WTC11 (cell line): ENCODE data around the gene FHIT. TPM values are rescaled to one million over a fixed set of nuclear protein-coding genes. Genes with fewer than 3 reads are reported as not detected.

ENCODE experiments used
- ATAC-seq: fragments of 200-7000 bp; cut with Tn5 transposase; 2 replicates; pipeline ENCODE4 v1.10.0; 2021; ENCODE audit warnings: mild to moderate bottlenecking, moderate library complexity
- CTCF ChIA-PET: fragments of 300-600 bp; sonication (Branson Sonifier 250); formaldehyde crosslinking; loops from one replicate; lab custom pipeline; 2021; ENCODE audit warnings: antibody characterized with exemption; lab: Charles Lee
- POLR2A ChIA-PET: fragments of 350-600 bp; sonication (Branson Sonifier 250); formaldehyde crosslinking; loops from one replicate; lab custom pipeline; 2021; ENCODE audit warnings: antibody characterized with exemption; lab: Charles Lee
- DNase-seq: peaks from one replicate; pipeline ENCODE4 v3.0.0; 2021; ENCODE audit warnings: low spot score
- H3K27ac Mint-ChIP-seq: 2 replicates; pipeline ENCODE4 v1.8.0; 2021; ENCODE audit warnings: mixed read lengths
- H3K27me3 Mint-ChIP-seq: 2 replicates; pipeline ENCODE4 v1.8.0; 2021; ENCODE audit warnings: low read depth, mild to moderate bottlenecking, moderate library complexity, mixed read lengths
- H3K36me3 Mint-ChIP-seq: 2 replicates; pipeline ENCODE4 v1.8.0; 2021; ENCODE audit warnings: mixed read lengths
- H3K4me1 Mint-ChIP-seq: 2 replicates; pipeline ENCODE4 v1.8.0; 2022; ENCODE audit warnings: mixed read lengths
- H3K4me3 Mint-ChIP-seq: 2 replicates; pipeline ENCODE4 v1.8.0; 2021; ENCODE audit warnings: mild to moderate bottlenecking, moderate library complexity, mixed read lengths
- H3K9me3 Mint-ChIP-seq: 2 replicates; pipeline ENCODE4 v1.8.0; 2021; ENCODE audit warnings: mixed read lengths
- ELF4 ChIP-seq: sonication (generic); formaldehyde crosslinking; IDR thresholded peaks from 2 replicates; pipeline ENCODE4 v1.8.1; 2022; ENCODE audit warnings: low read depth, mild to moderate bottlenecking, moderate library complexity, missing genetic modification reagents
- EMX1 ChIP-seq: fragments of 250-450 bp; sonication (Bioruptor Pico); IDR thresholded peaks from 2 replicates; pipeline ENCODE4 v1.8.0; 2021; ENCODE audit warnings: mild to moderate bottlenecking
- ESRRA ChIP-seq: sonication (generic); formaldehyde crosslinking; IDR thresholded peaks from 2 replicates; pipeline ENCODE4 v1.8.1; 2022; ENCODE audit warnings: mild to moderate bottlenecking, missing genetic modification reagents, borderline replicate concordance
- FOXK1 ChIP-seq: sonication (generic); formaldehyde crosslinking; IDR thresholded peaks from 2 replicates; pipeline ENCODE4 v1.8.0; 2022; ENCODE audit warnings: mild to moderate bottlenecking, moderate library complexity, missing genetic modification reagents
- GRHL2 ChIP-seq: fragments of 250-450 bp; sonication (Bioruptor Pico); IDR thresholded peaks from 2 replicates; pipeline ENCODE4 v1.8.0; 2022; ENCODE audit warnings: mild to moderate bottlenecking, moderate library complexity; ENCODE audit not compliant: insufficient replicate concordance, severe bottlenecking
- GTF2I ChIP-seq: fragments of 250-450 bp; sonication (Bioruptor Pico); conservative IDR thresholded peaks from 2 replicates; pipeline ENCODE4 v1.4.0; 2021; ENCODE audit warnings: mild to moderate bottlenecking
- HMGA2 ChIP-seq: fragments of 250-450 bp; sonication (Bioruptor Pico); IDR thresholded peaks from 2 replicates; pipeline ENCODE4 v1.4.0; 2021; ENCODE audit warnings: mild to moderate bottlenecking, moderate library complexity
- MXD4 ChIP-seq: fragments of 250-450 bp; sonication (Bioruptor Pico); IDR thresholded peaks from 2 replicates; pipeline ENCODE4 v1.8.0; 2021; ENCODE audit warnings: mild to moderate bottlenecking, moderate library complexity, borderline replicate concordance
- MYBL2 ChIP-seq: sonication (generic); formaldehyde crosslinking; IDR thresholded peaks from 2 replicates; pipeline ENCODE4 v1.8.1; 2023; ENCODE audit warnings: mild to moderate bottlenecking, moderate library complexity, missing genetic modification reagents
- OVOL2 ChIP-seq: fragments of 250-450 bp; sonication (Bioruptor Pico); IDR thresholded peaks from 2 replicates; pipeline ENCODE4 v1.9.0; 2021; ENCODE audit warnings: mild to moderate bottlenecking, borderline replicate concordance
- PRRX2 ChIP-seq: fragments of 250-450 bp; sonication (Bioruptor Pico); IDR thresholded peaks from 2 replicates; pipeline ENCODE4 v1.8.0; 2021; ENCODE audit warnings: mild to moderate bottlenecking
- RELA ChIP-seq: sonication (generic); formaldehyde crosslinking; IDR thresholded peaks from 2 replicates; pipeline ENCODE4 v1.8.1; 2022; ENCODE audit warnings: missing genetic modification reagents, mild to moderate bottlenecking, borderline replicate concordance
- SMAD3 ChIP-seq: sonication (generic); formaldehyde crosslinking; IDR thresholded peaks from 2 replicates; pipeline ENCODE4 v1.8.0; 2022; ENCODE audit warnings: missing genetic modification reagents, mild to moderate bottlenecking, borderline replicate concordance
- TCF7 ChIP-seq: sonication (generic); formaldehyde crosslinking; IDR thresholded peaks from 2 replicates; pipeline ENCODE4 v1.8.0; 2022; ENCODE audit warnings: mild to moderate bottlenecking, low read depth, missing genetic modification reagents, moderate library complexity
- ZNF121 ChIP-seq: sonication (generic); formaldehyde crosslinking; IDR thresholded peaks from 2 replicates; pipeline ENCODE4 v1.8.0; 2023; ENCODE audit warnings: missing genetic modification reagents
- ZNF396 ChIP-seq: fragments of 250-450 bp; sonication (Bioruptor Pico); IDR thresholded peaks from 2 replicates; pipeline ENCODE4 v1.8.0; 2021; ENCODE audit warnings: mild to moderate bottlenecking, moderate library complexity, borderline replicate concordance
- ZNF423 ChIP-seq: fragments of 250-450 bp; sonication (Bioruptor Pico); IDR thresholded peaks from 2 replicates; pipeline ENCODE4 v2.1.2; 2022; ENCODE audit warnings: mild to moderate bottlenecking, moderate library complexity
- total RNA-seq: library from RNA; stranded (reverse); gene quantifications from 3 replicates; pipeline ENCODE4 v1.2.3, GENCODE V29; 2021
- TF ChIP-seq, protein P1 (sequence below): fragments of 200-600 bp; IDR thresholded peaks from 2 replicates; pipeline ENCODE4 v1.8.0; 2022; ENCODE audit warnings: antibody characterized with exemption
- TF ChIP-seq, protein P2 (sequence below): sonication (generic); formaldehyde crosslinking; IDR thresholded peaks from 2 replicates; pipeline ENCODE4 v1.8.1; 2022; ENCODE audit warnings: low read depth, missing genetic modification reagents, borderline replicate concordance
- TF ChIP-seq, protein P3 (sequence below): sonication (generic); formaldehyde crosslinking; IDR thresholded peaks from 2 replicates; pipeline ENCODE4 v1.8.0; 2022; ENCODE audit warnings: mild to moderate bottlenecking, missing genetic modification reagents
- TF ChIP-seq, protein P4 (sequence below): sonication (generic); formaldehyde crosslinking; IDR thresholded peaks from 2 replicates; pipeline ENCODE4 v1.8.1; 2023; ENCODE audit warnings: mild to moderate bottlenecking, missing genetic modification reagents, moderate library complexity
- TF ChIP-seq, protein P5 (sequence below): sonication (generic); formaldehyde crosslinking; IDR thresholded peaks from 2 replicates; pipeline ENCODE4 v1.8.1; 2022; ENCODE audit warnings: mild to moderate bottlenecking, moderate library complexity, missing genetic modification reagents
- TF ChIP-seq, protein P6 (sequence below): sonication (generic); formaldehyde crosslinking; IDR thresholded peaks from 2 replicates; pipeline ENCODE4 v1.8.1; 2023; ENCODE audit warnings: mild to moderate bottlenecking, missing genetic modification reagents, borderline replicate concordance
- TF ChIP-seq, protein P7 (sequence below): sonication (generic); formaldehyde crosslinking; conservative IDR thresholded peaks from 2 replicates; pipeline ENCODE4 v1.8.1; 2023; ENCODE audit warnings: mild to moderate bottlenecking, low read depth, missing genetic modification reagents, moderate library complexity

FHIT gene
- total RNA-seq, 1 experiment from 2014 or later: 2.6 TPM

DNA sequence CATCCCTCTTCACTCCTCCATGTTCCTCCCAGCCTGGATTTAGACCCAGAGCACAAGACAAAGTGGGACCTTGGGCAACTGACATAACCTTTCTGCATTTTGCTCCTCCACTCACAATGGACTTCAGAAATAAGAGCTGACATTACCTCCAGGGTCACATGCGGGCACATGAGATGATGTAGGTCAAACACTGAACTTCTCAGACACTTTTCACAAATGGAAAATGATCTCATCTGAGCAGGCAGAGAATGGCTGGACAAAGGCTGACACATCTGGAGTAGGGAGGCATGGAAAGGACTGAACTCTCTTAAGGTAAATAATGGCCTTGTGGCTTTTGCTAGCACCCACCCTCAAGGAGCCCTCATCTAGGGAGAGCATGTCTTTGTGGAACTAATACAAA lies 1352.2 kb downstream of the FHIT start:
- DNase-seq (no peak), ATAC-seq (no peak)
- Mint-ChIP-seq H3K4me1 (peaks cover 5% of the 10 kb centered on the region; the same call in 1 of the 2 replicates), H3K27ac (no peak overlapping the region), H3K36me3 (peaks cover 1% of the 10 kb centered on the region), H3K4me3 (no peak overlapping the region), H3K9me3 (peaks cover 10% of the 10 kb centered on the region), H3K27me3 (no peaks in the 10 kb centered on the region)
- TF ChIP-seq ELF4: no peak
- no peak for TF ChIP-seq FOXK1
- TF ChIP-seq, protein P1, sequence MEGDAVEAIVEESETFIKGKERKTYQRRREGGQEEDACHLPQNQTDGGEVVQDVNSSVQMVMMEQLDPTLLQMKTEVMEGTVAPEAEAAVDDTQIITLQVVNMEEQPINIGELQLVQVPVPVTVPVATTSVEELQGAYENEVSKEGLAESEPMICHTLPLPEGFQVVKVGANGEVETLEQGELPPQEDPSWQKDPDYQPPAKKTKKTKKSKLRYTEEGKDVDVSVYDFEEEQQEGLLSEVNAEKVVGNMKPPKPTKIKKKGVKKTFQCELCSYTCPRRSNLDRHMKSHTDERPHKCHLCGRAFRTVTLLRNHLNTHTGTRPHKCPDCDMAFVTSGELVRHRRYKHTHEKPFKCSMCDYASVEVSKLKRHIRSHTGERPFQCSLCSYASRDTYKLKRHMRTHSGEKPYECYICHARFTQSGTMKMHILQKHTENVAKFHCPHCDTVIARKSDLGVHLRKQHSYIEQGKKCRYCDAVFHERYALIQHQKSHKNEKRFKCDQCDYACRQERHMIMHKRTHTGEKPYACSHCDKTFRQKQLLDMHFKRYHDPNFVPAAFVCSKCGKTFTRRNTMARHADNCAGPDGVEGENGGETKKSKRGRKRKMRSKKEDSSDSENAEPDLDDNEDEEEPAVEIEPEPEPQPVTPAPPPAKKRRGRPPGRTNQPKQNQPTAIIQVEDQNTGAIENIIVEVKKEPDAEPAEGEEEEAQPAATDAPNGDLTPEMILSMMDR: no peak
- TF ChIP-seq, protein P2, sequence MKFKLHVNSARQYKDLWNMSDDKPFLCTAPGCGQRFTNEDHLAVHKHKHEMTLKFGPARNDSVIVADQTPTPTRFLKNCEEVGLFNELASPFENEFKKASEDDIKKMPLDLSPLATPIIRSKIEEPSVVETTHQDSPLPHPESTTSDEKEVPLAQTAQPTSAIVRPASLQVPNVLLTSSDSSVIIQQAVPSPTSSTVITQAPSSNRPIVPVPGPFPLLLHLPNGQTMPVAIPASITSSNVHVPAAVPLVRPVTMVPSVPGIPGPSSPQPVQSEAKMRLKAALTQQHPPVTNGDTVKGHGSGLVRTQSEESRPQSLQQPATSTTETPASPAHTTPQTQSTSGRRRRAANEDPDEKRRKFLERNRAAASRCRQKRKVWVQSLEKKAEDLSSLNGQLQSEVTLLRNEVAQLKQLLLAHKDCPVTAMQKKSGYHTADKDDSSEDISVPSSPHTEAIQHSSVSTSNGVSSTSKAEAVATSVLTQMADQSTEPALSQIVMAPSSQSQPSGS (CRISPR knock-in tag): no peak
- TF ChIP-seq PRRX2 (CRISPR knock-in tag): no peak
- no peak for TF ChIP-seq ZNF423
- TF ChIP-seq OVOL2 (CRISPR knock-in tag): no peak
- no peak for TF ChIP-seq MYBL2
- TF ChIP-seq ESRRA: no peak
- ChIA-PET CTCF (no interaction called here), POLR2A (no interaction called here)

DNA sequence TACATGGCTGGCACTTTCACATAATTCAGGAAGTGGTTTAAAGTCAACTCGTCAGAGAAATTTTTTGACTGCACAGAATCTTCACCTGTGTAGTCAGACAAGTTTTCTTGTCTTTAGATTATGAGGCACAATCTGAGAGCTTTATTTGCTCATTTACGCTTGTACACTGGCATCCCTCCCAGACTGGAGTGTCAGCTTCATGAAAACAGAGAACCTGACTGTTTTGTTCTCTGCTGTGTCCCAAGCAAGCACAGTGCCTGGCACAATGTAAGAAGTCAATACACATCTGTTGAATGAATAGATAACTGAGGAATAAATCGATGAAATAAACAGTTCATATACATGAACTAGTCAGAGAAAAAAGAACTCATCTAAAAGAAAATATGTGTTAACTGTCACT lies 1355.3 kb downstream of the FHIT start:
- Mint-ChIP-seq H3K27ac (no peak overlapping the region), H3K4me1 (no peaks in the 10 kb centered on the region), H3K9me3 (peaks cover 6% of the 10 kb centered on the region), H3K4me3 (no peak overlapping the region), H3K27me3 (no peaks in the 10 kb centered on the region), H3K36me3 (no peaks in the 10 kb centered on the region)
- ChIA-PET POLR2A (no interaction called here), CTCF (no interaction called here)
- no peak for DNase-seq
- ATAC-seq: no peak
- no peak for TF ChIP-seq TCF7 (CRISPR knock-in tag)
- no peak for TF ChIP-seq RELA
- no peak for TF ChIP-seq EMX1 (CRISPR knock-in tag)
- TF ChIP-seq, protein P3, sequence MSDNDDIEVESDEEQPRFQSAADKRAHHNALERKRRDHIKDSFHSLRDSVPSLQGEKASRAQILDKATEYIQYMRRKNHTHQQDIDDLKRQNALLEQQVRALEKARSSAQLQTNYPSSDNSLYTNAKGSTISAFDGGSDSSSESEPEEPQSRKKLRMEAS (CRISPR knock-in tag): no peak
- TF ChIP-seq ZNF396 (CRISPR knock-in tag): no peak
- no peak for TF ChIP-seq GTF2I (CRISPR knock-in tag)
- TF ChIP-seq GRHL2: no peak
- TF ChIP-seq ZNF121 (CRISPR knock-in tag): no peak
- no peak for TF ChIP-seq MXD4 (CRISPR knock-in tag)
- TF ChIP-seq SMAD3 (CRISPR knock-in tag): no peak
- no peak for TF ChIP-seq HMGA2
- TF ChIP-seq, protein P4, sequence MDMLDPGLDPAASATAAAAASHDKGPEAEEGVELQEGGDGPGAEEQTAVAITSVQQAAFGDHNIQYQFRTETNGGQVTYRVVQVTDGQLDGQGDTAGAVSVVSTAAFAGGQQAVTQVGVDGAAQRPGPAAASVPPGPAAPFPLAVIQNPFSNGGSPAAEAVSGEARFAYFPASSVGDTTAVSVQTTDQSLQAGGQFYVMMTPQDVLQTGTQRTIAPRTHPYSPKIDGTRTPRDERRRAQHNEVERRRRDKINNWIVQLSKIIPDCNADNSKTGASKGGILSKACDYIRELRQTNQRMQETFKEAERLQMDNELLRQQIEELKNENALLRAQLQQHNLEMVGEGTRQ (CRISPR knock-in tag): no peak
- TF ChIP-seq, protein P5, sequence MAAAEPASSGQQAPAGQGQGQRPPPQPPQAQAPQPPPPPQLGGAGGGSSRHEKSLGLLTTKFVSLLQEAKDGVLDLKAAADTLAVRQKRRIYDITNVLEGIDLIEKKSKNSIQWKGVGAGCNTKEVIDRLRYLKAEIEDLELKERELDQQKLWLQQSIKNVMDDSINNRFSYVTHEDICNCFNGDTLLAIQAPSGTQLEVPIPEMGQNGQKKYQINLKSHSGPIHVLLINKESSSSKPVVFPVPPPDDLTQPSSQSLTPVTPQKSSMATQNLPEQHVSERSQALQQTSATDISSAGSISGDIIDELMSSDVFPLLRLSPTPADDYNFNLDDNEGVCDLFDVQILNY (CRISPR knock-in tag): no peak
- TF ChIP-seq, protein P6, sequence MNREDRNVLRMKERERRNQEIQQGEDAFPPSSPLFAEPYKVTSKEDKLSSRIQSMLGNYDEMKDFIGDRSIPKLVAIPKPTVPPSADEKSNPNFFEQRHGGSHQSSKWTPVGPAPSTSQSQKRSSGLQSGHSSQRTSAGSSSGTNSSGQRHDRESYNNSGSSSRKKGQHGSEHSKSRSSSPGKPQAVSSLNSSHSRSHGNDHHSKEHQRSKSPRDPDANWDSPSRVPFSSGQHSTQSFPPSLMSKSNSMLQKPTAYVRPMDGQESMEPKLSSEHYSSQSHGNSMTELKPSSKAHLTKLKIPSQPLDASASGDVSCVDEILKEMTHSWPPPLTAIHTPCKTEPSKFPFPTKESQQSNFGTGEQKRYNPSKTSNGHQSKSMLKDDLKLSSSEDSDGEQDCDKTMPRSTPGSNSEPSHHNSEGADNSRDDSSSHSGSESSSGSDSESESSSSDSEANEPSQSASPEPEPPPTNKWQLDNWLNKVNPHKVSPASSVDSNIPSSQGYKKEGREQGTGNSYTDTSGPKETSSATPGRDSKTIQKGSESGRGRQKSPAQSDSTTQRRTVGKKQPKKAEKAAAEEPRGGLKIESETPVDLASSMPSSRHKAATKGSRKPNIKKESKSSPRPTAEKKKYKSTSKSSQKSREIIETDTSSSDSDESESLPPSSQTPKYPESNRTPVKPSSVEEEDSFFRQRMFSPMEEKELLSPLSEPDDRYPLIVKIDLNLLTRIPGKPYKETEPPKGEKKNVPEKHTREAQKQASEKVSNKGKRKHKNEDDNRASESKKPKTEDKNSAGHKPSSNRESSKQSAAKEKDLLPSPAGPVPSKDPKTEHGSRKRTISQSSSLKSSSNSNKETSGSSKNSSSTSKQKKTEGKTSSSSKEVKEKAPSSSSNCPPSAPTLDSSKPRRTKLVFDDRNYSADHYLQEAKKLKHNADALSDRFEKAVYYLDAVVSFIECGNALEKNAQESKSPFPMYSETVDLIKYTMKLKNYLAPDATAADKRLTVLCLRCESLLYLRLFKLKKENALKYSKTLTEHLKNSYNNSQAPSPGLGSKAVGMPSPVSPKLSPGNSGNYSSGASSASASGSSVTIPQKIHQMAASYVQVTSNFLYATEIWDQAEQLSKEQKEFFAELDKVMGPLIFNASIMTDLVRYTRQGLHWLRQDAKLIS (CRISPR knock-in tag): no peak
- TF ChIP-seq, protein P7, sequence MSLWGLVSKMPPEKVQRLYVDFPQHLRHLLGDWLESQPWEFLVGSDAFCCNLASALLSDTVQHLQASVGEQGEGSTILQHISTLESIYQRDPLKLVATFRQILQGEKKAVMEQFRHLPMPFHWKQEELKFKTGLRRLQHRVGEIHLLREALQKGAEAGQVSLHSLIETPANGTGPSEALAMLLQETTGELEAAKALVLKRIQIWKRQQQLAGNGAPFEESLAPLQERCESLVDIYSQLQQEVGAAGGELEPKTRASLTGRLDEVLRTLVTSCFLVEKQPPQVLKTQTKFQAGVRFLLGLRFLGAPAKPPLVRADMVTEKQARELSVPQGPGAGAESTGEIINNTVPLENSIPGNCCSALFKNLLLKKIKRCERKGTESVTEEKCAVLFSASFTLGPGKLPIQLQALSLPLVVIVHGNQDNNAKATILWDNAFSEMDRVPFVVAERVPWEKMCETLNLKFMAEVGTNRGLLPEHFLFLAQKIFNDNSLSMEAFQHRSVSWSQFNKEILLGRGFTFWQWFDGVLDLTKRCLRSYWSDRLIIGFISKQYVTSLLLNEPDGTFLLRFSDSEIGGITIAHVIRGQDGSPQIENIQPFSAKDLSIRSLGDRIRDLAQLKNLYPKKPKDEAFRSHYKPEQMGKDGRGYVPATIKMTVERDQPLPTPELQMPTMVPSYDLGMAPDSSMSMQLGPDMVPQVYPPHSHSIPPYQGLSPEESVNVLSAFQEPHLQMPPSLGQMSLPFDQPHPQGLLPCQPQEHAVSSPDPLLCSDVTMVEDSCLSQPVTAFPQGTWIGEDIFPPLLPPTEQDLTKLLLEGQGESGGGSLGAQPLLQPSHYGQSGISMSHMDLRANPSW (CRISPR knock-in tag): no peak
